ENCODE results near the gene DHRS7B.

GRCh38 chr17:21140911-21141310, 14.1 kb downstream of the DHRS7B start:
- TF ChIP-seq CTCF (IDR thresholded peaks at IDR 0.05) (no peak), POLR2A (IDR thresholded peaks at IDR 0.05) (no peak), EP300 (IDR thresholded peaks at IDR 0.05) (no peak)

All from tibial nerve (tissue), 4 donors.